SIG-M5 treated with dmso at 0.1 percent for 504 hours (cell line): Measurements from ENCODE around the gene WDR19.

Experiments used
- DNase-seq: peaks from one replicate; lab custom pipeline; 2025; ENCODE audit not compliant: unreplicated experiment; lab: John Stamatoyannopoulos, UW

WDR19 gene

GRCh38 chr4:39295784-39296183, 113.5 kb downstream of the WDR19 start:
- DNase-seq, result no peak

GRCh38 chr4:39302901-39303300, 120.6 kb downstream of the WDR19 start:
- no peak for DNase-seq

- no peak for DNase-seq
These were observed 121.5 kb downstream of the WDR19 start for GRCh38 chr4:39303871-39304270.

- no peak for DNase-seq
These were observed 122.3 kb downstream of the WDR19 start for GRCh38 chr4:39304651-39305050.

- no peak for DNase-seq
These were observed 123.8 kb downstream of the WDR19 start for GRCh38 chr4:39305912-39306677.

DNA sequence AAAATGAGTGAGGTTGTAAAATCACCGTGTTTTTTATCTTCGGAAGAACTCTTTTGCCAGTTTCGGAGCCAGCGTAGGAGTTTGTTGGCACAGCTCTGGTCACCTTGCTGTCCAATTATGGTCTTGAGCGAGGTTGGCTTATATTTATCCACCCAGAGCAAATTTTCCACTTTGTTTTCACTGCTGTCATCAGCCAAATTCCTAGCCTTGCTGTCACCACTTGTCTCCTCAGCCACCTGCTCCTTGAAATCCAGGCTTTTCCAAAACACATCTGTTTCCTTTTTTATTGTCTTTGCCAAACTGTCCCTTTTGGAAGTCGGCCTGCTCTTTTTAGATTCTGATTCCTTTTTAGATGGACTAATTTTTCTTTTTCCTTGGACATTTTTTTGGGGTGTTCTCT, 126.3 kb downstream of the WDR19 start:
- DNase-seq, result no peak

DNA sequence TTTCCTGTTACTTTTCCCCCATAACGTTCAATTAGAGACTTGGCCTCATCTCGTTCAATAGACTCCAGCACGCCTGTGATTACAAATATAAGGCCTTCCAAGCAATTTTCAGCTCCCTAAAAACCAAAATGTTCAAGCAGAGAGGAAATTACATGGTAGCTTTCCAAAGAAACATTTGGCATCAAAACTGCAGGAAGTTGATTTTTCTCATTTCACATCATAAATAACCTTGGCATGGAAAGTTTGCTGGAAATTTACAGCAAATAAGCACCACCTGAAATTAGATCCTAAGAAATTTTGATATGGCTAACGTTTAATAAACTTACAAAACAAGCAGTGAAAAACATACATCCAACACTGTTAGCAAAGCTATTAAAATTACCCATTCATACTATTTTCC, 130.5 kb downstream of the WDR19 start:
- DNase-seq, result no peak

DNA sequence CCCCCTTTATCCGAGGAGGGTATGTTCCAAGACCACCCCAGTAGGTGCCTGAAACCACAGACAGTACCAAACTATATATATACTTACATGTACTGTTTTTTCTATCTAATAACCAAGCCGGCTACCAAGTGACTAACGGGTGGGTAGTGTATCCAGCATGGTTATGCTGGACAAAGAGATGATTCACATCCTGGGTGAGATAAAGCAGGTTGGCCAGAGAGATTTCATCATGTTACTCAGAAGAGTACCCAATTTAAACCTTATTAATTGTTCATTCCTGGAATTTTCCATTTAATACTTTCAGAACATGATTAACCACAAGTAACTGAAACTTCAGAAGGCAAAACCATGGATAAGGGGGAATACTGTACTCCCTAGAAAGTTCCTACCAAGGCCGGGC, 137.3 kb downstream of the WDR19 start:
- no peak for DNase-seq

DNA sequence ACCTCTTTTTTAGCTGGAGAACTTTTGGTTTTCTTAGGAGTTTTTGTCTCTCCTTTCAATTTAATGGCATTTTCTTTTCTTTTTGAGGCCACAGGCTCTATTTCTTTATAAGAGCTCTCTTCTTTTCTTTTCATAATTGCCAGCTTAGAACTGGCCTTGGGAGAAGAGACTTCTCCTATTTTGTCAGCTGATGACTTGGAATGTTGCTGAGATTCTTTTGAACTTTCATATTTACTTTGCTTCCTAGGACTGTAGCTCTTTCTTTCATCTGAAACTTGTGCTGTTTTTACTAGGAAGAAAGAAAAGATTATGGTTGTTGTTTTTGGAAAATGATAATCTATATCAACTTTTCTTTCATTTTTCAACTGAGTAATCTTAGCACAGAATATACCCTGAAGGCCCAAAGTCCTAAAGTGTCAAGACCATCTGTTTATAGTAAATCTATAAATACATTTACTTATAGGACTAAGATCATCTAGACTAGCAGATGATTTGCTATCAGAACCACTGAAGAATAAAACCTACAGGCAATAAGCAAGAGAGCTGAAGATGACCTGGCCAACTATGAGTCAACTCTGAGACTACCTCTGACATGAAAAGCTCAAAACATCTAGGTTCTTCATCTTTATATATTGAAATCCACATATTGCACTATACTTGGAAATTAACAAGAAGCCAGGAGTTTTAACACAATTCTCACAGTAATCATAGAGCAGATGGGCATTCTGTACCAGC, 138.2 kb downstream of the WDR19 start:
- DNase-seq, result no peak

DNA sequence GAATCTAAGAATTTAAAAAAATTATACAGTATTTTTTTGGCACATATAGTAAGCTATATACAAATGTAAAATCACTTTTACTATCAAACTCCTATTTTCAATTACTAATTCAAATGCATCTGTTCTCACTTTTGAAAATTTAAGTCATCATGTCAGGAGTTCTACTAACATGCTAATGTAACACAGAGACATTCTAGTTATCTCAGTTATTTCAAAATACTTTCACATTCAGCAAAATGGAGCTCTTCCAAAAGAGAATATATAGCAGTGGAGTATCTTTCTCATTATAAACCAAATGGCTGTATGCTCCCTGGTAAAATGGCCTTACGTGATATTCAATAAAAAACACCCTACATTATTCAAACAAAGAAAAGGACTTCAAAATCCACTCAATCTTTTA, 141.5 kb downstream of the WDR19 start:
- DNase-seq, result no peak

DNA sequence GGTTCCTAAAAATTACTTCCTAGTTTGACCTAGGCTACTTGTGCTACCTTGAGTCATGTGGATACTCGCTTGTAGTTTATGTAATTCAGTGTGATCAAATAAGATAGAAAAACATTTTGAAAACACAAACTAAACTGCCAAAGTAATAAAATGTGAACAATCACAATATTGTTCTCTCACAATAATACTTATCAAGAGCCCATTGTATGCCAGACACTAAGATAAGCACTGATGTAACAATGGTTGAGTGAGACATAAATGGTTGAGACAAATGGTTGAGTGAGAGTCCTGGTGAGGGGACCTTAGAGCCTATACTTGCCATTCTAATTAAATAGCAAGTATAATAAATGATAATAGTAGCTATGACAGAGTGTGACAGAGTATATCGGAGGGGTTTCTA, 142.1 kb downstream of the WDR19 start:
- DNase-seq, result no peak

DNA sequence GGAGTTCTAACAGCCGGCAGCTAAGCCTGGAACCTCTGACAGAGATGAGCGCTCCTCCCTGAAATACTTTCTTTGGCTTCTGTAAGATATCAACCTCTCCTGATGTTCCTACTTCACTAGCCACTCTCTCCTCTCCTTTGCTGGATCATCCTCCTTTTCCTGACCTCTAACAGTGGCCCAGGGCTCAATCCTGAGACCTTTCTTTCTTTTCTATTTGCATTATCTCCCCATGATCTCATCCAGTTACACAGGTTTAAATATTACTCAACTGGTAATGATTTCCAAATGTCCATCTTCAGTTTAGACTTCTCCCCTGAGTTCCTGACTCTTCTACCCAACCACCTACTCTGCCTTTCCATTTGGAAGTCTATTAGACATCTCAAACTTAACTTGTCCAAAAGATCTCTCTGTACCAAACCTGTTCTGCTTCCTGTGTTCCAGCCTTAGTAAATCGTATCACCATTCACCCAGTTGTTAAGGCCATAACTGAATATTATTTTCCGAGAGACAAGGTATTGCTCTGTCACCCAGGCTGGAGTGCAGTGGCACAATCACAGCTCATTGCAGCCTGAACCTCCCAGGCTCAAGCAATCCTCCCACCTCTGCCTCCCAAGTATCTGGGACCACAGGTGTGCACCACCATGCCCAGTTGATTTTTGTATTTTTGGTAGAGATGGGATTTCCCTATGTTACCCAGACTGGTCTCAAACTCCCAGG, 142.7 kb downstream of the WDR19 start:
- no peak for DNase-seq

GRCh38 chr4:39326468-39326977, 144.2 kb downstream of the WDR19 start:
- DNase-seq, result no peak

DNA sequence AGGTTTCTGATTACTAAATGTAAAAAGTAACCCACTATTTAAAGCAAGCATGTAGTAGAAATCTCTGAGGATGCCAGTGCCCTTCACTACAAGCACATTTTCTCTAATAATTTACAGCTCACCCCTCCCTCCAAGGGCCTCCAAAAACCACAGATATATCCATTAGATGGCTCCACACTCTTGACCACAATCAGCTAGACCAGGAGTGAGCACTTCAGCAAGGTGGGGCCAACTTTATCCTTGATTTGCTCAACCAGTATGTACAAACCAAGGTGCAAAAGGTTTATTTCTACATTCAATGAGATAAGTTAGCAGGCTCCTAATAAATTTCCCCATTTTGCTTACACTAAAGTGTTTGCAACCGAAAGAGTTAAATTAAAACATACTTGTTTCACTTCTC, 148.0 kb downstream of the WDR19 start:
- DNase-seq, result no peak

DNA sequence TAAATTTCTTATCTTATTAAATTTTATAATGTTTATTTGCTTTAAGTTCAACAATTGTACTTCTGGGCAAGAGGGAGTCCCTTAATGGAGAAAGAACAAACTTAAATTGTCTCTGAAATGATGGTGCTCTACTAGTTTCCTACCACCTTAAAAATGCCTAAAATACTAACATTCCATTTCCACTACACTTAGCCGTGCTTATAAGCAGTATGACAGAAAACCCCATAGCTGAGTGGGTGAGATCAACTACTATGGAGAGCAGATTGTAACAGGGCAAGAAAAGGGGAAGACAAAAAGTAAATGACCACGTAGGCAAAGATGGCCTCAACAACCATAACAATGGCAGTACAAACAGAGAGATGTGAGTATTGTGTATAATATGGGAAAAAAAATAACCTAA, 148.9 kb downstream of the WDR19 start:
- no peak for DNase-seq
